GM10266 (cell line): ENCODE data around the gene TEDC2.
A peak's percentile ranks its signal among the peaks of the same experiment; 100 is the strongest.

ENCODE experiments used
- DNase-seq: peaks from one replicate; pipeline ENCODE4 v3.0.0; 2012; ENCODE audit errors: extremely low spot score
- TF ChIP-seq, protein P1 (sequence below): IDR thresholded peaks from 2 replicates; pipeline ENCODE4 v1.5.1; 2012; ENCODE audit warnings: mild to moderate bottlenecking, low read depth; ENCODE audit not compliant: control insufficient read depth, insufficient read depth; ENCODE audit errors: missing control alignments

Gene TEDC2

DNA sequence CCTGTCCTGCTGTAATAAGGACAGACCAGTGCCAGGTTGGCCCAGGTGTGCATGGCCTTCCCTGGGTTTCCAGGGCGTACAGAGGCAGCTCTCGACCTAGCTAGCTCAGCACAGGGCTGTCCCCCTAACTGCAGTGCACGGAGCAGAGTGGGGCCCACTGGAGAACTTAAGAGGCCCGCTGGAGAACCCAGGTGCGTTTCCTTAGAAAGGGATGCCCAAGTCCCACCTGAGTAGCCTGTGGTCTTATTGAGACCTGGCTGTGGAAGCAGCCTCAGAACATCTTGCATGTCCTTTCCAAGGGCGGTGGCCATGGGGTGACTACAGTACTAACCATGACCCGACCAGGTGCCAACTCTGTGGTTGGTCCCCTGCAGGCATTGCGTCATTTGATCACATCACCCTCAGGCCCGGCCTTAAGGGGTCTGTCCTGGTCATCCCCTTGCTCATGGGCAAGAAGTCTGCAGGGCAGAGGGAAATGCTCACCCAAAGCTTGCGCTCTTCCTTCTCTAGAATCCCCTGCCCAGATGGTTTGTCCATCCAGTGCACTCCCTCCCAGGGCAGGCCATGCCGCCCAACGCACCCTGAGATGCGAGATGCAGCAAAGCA is 34.0 kb upstream of the TEDC2 start:
- no peak for DNase-seq
- TF ChIP-seq, protein P1, sequence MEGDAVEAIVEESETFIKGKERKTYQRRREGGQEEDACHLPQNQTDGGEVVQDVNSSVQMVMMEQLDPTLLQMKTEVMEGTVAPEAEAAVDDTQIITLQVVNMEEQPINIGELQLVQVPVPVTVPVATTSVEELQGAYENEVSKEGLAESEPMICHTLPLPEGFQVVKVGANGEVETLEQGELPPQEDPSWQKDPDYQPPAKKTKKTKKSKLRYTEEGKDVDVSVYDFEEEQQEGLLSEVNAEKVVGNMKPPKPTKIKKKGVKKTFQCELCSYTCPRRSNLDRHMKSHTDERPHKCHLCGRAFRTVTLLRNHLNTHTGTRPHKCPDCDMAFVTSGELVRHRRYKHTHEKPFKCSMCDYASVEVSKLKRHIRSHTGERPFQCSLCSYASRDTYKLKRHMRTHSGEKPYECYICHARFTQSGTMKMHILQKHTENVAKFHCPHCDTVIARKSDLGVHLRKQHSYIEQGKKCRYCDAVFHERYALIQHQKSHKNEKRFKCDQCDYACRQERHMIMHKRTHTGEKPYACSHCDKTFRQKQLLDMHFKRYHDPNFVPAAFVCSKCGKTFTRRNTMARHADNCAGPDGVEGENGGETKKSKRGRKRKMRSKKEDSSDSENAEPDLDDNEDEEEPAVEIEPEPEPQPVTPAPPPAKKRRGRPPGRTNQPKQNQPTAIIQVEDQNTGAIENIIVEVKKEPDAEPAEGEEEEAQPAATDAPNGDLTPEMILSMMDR: no peak

DNA sequence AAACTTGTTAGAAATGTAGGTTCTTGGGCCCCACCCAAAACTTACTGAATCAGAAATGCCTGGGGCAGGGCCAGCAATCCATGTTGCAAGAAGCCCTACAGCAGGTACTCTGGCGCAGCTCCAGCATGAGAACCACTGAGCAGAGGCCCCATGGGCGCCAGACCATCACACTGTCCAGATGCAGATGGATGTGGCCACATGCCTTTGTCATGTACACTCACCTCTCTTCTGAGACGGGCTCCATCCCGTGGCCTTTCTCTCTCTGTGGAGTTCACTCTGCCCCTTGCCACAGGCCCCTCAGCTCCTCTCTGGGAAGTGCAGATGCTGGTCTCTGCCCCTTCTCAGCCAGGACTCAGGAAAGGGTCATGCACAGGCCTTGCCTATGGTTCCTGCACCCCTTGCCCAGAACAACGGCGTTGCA is 33.0 kb upstream of the TEDC2 start:
- DNase-seq: no peak
- TF ChIP-seq, protein P1: no peak

DNA sequence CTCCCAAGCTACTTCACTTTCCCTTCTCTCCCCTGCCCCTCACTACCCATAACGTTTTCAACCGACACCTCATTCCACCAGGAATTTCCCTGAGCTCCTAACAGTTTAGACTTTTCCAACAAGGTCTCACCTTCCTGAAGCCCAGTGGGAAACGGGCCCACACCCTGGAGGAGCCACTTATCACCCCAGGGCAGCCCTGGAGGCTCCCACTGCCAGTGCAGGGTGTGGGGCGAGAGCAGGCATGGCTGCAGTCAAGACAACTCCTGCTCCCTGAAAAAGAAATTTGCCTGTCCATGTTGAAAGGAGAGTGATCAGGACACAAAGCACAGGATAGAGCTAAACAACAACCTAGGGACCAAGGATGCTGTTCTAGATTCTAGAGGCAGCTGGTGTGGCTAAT is 32.4 kb upstream of the TEDC2 start:
- DNase-seq: no peak
- TF ChIP-seq, protein P1: no peak

DNA sequence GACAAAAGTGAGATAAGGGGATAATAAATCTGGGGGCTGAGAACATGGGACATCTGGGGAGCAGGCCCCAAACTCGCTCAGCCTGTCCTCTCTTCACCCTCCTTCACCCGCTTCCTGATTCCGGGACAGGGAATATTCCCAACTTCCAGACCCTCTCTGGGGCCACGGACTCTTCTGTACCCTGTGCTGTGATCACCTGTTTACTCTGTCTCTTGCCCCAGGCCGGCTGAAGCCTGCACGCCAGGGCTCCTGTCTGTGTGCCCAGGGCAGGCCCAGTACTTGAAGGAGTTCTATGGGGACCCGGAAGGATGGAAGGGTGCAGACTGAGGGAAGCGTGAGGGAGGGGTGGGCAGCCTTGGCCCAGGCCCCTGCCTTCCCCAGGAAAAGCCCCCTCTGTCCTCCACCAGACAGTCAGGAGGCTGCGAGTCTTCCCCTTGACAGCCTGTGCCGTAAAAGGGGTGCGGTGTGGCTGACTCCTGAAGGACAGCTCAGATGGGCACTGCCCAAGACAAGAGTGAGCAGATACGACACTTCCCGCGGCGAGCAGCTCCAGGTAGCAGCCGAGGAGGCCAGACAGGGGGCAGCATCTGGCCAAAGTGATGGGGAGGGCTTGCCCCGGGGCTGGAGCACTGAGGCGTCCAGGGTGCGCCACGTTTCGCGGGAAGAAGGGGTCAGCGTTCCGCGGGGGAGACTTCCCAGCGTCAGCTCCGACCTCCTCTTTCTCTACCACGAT is 31.7 kb upstream of the TEDC2 start:
- TF ChIP-seq, protein P1: peak; percentile 56
- peak; percentile 62 for DNase-seq

DNA sequence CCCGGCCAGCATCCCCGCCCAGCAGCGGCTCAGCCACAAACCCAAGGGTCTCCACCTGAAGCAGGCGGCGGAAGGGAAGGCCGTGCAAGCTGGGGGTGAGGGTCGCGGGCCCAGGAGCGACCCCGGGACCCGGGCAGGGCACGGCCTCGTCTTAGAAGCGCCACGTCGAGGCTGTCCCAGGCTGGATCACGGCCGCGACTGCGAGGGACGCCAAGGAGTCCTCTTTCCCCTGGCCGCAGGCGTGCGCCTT is 31.2 kb upstream of the TEDC2 start:
- DNase-seq: no peak
- TF ChIP-seq, protein P1: no peak

DNA sequence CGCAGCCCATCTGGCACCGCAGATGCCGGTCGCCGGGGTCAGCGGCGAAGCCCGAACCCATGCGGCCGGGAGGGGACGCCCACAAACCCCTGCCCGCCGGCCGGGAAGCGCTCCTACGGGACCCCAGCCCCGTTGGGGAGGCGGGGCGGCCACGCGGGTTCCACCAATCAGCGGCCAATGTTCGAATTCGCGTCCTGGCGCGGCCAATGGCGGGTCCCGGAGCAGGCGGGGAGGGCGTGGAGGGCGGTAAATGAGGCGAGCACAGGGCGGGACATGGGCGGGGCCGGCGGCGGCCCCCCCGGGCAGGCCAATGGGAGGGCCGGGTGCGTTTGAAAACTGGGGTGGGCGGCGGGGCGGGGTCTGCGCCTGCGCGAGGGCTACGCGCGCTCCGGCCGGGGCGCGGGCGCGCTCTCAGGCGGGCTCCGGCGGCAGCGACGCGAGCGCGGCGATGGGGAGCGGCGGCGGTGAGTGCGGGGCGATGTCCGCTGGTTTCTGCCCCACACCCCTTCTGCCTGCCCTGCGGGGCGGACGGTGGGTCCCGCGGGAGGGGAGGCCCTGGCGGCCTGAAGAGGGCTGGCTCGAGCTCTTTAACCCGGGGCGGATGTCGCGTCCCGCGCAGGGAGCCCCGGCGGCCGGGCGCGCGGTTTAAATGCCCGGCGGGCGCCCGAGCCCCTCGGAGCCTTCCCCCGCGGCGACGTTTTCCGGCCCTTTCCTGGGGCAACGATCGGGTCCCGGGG is 30.7 kb upstream of the TEDC2 start, which contains the start of gene CCNF:
Gene CCNF, plus strand, starts transcription at position 414 of the 737 bp plus-strand sequence. Its CDS starts 35 bp downstream, at position 449.
- peak; percentile 100 for DNase-seq
- TF ChIP-seq, protein P1: no peak
